ENCODE data around the gene KIRREL3.

The KIRREL3 gene

GRCh38 chr11:126413426-126413825, 587.1 kb downstream of the KIRREL3 start:
- no peak overlapping the region for H3K4me3 ChIP-seq (ENCODE audit: low read depth, low read length)
- TF ChIP-seq, protein P1, sequence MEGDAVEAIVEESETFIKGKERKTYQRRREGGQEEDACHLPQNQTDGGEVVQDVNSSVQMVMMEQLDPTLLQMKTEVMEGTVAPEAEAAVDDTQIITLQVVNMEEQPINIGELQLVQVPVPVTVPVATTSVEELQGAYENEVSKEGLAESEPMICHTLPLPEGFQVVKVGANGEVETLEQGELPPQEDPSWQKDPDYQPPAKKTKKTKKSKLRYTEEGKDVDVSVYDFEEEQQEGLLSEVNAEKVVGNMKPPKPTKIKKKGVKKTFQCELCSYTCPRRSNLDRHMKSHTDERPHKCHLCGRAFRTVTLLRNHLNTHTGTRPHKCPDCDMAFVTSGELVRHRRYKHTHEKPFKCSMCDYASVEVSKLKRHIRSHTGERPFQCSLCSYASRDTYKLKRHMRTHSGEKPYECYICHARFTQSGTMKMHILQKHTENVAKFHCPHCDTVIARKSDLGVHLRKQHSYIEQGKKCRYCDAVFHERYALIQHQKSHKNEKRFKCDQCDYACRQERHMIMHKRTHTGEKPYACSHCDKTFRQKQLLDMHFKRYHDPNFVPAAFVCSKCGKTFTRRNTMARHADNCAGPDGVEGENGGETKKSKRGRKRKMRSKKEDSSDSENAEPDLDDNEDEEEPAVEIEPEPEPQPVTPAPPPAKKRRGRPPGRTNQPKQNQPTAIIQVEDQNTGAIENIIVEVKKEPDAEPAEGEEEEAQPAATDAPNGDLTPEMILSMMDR (IDR thresholded peaks at IDR 0.05; ENCODE audit: borderline replicate concordance, insufficient read depth, low read depth, low read length), result no peak

DNA sequence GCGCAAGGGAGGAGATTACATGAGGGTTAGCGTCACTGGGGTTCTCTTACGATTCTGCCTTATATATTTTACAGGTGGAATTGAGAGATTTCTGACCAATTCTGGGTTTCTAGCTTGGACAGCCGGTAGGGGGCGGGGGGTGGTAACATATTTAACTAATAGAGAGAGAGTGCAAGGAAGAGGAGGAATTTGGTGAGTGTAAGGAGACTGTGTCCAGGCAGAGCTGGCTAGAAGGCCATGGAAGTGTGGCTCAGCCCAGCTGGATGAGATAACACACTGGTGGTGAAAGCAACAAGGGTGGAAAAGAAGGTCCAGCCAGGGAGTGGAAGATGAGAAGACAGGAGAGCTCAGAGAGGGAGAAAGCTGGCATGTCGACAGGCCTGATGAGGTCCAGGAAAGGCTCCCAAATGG, 588.6 kb downstream of the KIRREL3 start:
- TF ChIP-seq, protein P1 (IDR thresholded peaks at IDR 0.05; ENCODE audit: borderline replicate concordance, insufficient read depth, low read depth, low read length), result no peak
- H3K4me3 ChIP-seq (ENCODE audit: low read depth, low read length), result no peak overlapping the region

GRCh38 chr11:126410649-126411048, 589.9 kb downstream of the KIRREL3 start:
- H3K4me3 ChIP-seq (ENCODE audit: low read depth, low read length), result no peak overlapping the region
- TF ChIP-seq, protein P1 (IDR thresholded peaks at IDR 0.05; ENCODE audit: borderline replicate concordance, insufficient read depth, low read depth, low read length), result no peak

GRCh38 chr11:126409620-126409985, 591.0 kb downstream of the KIRREL3 start:
- TF ChIP-seq, protein P1 (IDR thresholded peaks at IDR 0.05; ENCODE audit: borderline replicate concordance, insufficient read depth, low read depth, low read length), result no peak
- H3K4me3 ChIP-seq (ENCODE audit: low read depth, low read length), result no peak overlapping the region

GRCh38 chr11:126408901-126409619, 591.5 kb downstream of the KIRREL3 start:
- TF ChIP-seq, protein P1 (IDR thresholded peaks at IDR 0.05; ENCODE audit: borderline replicate concordance, insufficient read depth, low read depth, low read length), result no peak
- no peak overlapping the region for H3K4me3 ChIP-seq (ENCODE audit: low read depth, low read length)

DNA sequence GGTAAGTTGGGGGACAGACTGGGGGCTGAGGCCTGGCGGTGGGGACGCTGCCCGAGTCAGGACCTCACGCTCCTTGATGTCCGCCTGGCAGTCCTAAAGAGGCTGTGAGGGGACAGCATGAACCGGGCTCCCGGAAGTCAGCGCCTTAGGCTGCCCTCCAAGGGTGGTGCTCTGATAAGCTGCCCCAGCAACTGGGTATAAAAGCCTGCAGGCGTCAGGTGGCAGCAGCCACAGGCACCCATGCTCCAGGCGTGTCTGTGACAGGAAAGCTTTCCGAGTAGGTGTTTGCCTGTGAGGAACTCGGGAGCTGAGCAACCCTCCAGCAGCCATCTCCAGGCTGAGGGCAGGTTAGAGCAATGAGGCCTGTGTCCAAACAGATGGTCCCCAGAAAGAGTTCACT, 592.1 kb downstream of the KIRREL3 start:
- TF ChIP-seq, protein P1 (IDR thresholded peaks at IDR 0.05; ENCODE audit: borderline replicate concordance, insufficient read depth, low read depth, low read length), result no peak

GRCh38 chr11:126407682-126408288, 592.8 kb downstream of the KIRREL3 start:
- TF ChIP-seq, protein P1 (IDR thresholded peaks at IDR 0.05; ENCODE audit: borderline replicate concordance, insufficient read depth, low read depth, low read length), result no peak
- no peak overlapping the region for H3K4me3 ChIP-seq (ENCODE audit: low read depth, low read length)

More for the DNA sequence above, 592.1 kb downstream of the KIRREL3 start:
- H3K4me3 ChIP-seq (ENCODE audit: low read depth, low read length), result no peak overlapping the region

Data from GM12875 (cell line).